K562 (cell line): ENCODE data around the gene SBF1. TPM values are rescaled to one million over a fixed set of nuclear protein-coding genes. Genes with fewer than 3 reads are reported as not detected.

Source experiments
- ATAC-seq: fragments of 200-7000 bp; cut with Tn5 transposase; 3 replicates; pipeline ENCODE4 v1.9.1; 2020; ENCODE audit warnings: moderate library complexity
- BruUV-seq: library from RNA; stranded (reverse); fragments of 400-500 nt; replicated peaks from 2 replicates; lab custom pipeline; 2021; lab: Mats Ljungman, UMichigan
- CTCF ChIA-PET: fragments of 300-600 bp; formaldehyde crosslinking; extraction: SDS; loops from one replicate; lab custom pipeline; 2021; ENCODE audit warnings: low intra/inter-chr PET ratio; lab: Yijun Ruan, JAX
- POLR2A ChIA-PET: fragments of 300-600, 350-650 bp; sonication (Branson Sonifier 250); formaldehyde crosslinking; extraction: SDS; loops from one replicate; lab custom pipeline; 2021; ENCODE audit warnings: antibody characterized with exemption, inconsistent platforms; lab: Yijun Ruan, JAX
- DNase-seq, 4 experiments: peaks; one replicate each; pipeline versions ENCODE4 v3.0.0 to v3.0.0-alpha.2; 2011 to 2018; ENCODE audit warnings: low spot score in 3 of 4, mixed read lengths in 3 of 4; ENCODE audit errors: extremely low read depth in 1 of 4
- FAIRE-seq: peaks from 2 replicates; lab custom pipeline; 2011; peaks lifted over from hg19 to GRCh38; lab: Jason Lieb, UNC
- H2AFZ ChIP-seq: 2 replicates; pipeline ENCODE4 v1.6.0; 2011; ENCODE audit warnings: low read depth, low read length, control low read depth, inconsistent platforms
- H3K27ac ChIP-seq: fragments of 200-600 bp; 3 replicates; pipeline ENCODE4 v1.8.0; 2011; ENCODE audit warnings: low read depth, mild to moderate bottlenecking, control low read depth, inconsistent platforms, low read length, moderate library complexity, mixed read lengths; ENCODE audit errors: extremely low read depth
- H3K27me3 ChIP-seq, 2 experiments: fragments of 300-600 bp in 1 of 2; 2 replicates in 1 of 2; 3 replicates in 1 of 2; pipeline versions ENCODE4 v1.6.0 to v1.8.0; 2011; ENCODE audit warnings: inconsistent platforms in 2 of 2, low read length in 2 of 2, mild to moderate bottlenecking in 1 of 2, mixed read lengths in 1 of 2, moderate library complexity in 1 of 2; ENCODE audit not compliant: control insufficient read depth in 2 of 2, insufficient read depth in 2 of 2
- H3K36me3 ChIP-seq: fragments of 300-600 bp; 3 replicates; pipeline ENCODE4 v1.8.0; 2011; ENCODE audit warnings: mild to moderate bottlenecking, low read length, inconsistent platforms; ENCODE audit not compliant: control insufficient read depth, insufficient read depth
- H3K4me1 ChIP-seq, 2 experiments: fragments of 200-600 bp in 1 of 2; replicated peaks in 1 of 2; 2 replicates in 1 of 2; 3 replicates in 1 of 2; pipeline versions ENCODE4 v1.5.1 to v1.8.0; 2011; ENCODE audit warnings: inconsistent platforms in 2 of 2, low read length in 2 of 2, mild to moderate bottlenecking in 1 of 2, mixed read lengths in 1 of 2, moderate library complexity in 1 of 2; ENCODE audit not compliant: control insufficient read depth in 2 of 2, insufficient read depth in 2 of 2
- H3K4me2 ChIP-seq: 2 replicates; pipeline ENCODE4 v1.6.1; 2011; ENCODE audit warnings: low read length, control low read depth, inconsistent platforms, mixed read lengths; ENCODE audit not compliant: insufficient read depth
- H3K4me3 ChIP-seq: fragments of 200-600 bp; sonication (generic), shearing (Covaris generic); 2 replicates; pipeline ENCODE4 v1.5.1; 2016; ENCODE audit warnings: control low read depth, inconsistent platforms
- H3K79me2 ChIP-seq: fragments of 200-600 bp; 3 replicates; pipeline ENCODE4 v1.8.0; 2011; ENCODE audit warnings: low read length, inconsistent platforms; ENCODE audit not compliant: control insufficient read depth, insufficient read depth
- H3K9ac ChIP-seq, 2 experiments: 2 replicates each; pipeline versions ENCODE4 v1.6.0 to v1.6.1; 2011; ENCODE audit warnings: low read depth in 2 of 2, low read length in 2 of 2, control low read depth in 1 of 2, inconsistent platforms in 1 of 2, mild to moderate bottlenecking in 1 of 2, mixed read lengths in 1 of 2; ENCODE audit not compliant: insufficient read depth in 1 of 2
- H3K9me1 ChIP-seq: one replicate; pipeline ENCODE4 v1.6.0; 2011; ENCODE audit warnings: inconsistent platforms, mild to moderate bottlenecking, low read length, moderate library complexity; ENCODE audit not compliant: control insufficient read depth, insufficient read depth
- H3K9me3 ChIP-seq: replicated peaks from 2 replicates; pipeline ENCODE4 v1.5.1; 2011; ENCODE audit warnings: low read depth, low read length, inconsistent platforms; ENCODE audit not compliant: control insufficient read depth, insufficient read depth
- H4K20me1 ChIP-seq: replicated peaks from 2 replicates; pipeline ENCODE4 v1.6.1; 2011; ENCODE audit warnings: low read length, inconsistent platforms, mixed read lengths; ENCODE audit not compliant: control insufficient read depth, insufficient read depth
- NRF1 ChIP-seq, 2 experiments: fragments of 450-650 bp; IDR thresholded peaks in 1 of 2; conservative IDR thresholded peaks in 1 of 2; 2 replicates each; pipeline ENCODE4 v1.6.1; 2014; ENCODE audit warnings: mild to moderate bottlenecking in 2 of 2
- POLR2G ChIP-seq: fragments of 200-400 bp; formaldehyde crosslinking; IDR thresholded peaks from 2 replicates; pipeline ENCODE4 v1.6.1; 2017; ENCODE audit warnings: low read depth, mild to moderate bottlenecking, antibody characterized with exemption, low read length, moderate library complexity
- SMC3 ChIP-seq: conservative IDR thresholded peaks from 2 replicates; pipeline ENCODE4 v1.6.1; 2011; ENCODE audit warnings: low read depth, low read length, improper control_type of control experiment; ENCODE audit not compliant: insufficient read depth
- WGBS: fragments of 100-300 bp; shearing (Covaris generic); methylation state at CpG from one replicate; pipeline ENCODE4 v1.1.6; 2016; ENCODE audit warnings: low coverage, mixed read lengths; ENCODE audit not compliant: insufficient coverage; ENCODE audit errors: missing lambda C conversion rate; 5-methylcytosine and 5-hydroxymethylcytosine counted together
- in situ Hi-C: fragments of 300-500 bp; cut with MboI; formaldehyde crosslinking; loops from 4 replicates; pipeline ENCODE4 v1.15.0; 2018; ENCODE audit warnings: inconsistent platforms, mixed read lengths
- intact Hi-C: fragments of 100-400 bp; cut with micrococcal nuclease; formaldehyde crosslinking; loops from 2 replicates; pipeline ENCODE4 v1.14.2; 2022
- polyA plus RNA-seq, 8 experiments: library from polyadenylated mRNA; depleted of rRNA in 4 of 8; stranded (reverse) in 5 of 8; unstranded in 3 of 8; fragments of >200 nt; fragmentation: Nextera tagmentation in 2 of 8; fragmentation: Illumina TruSeq in 1 of 8; extraction: Ambion mirVana in 2 of 8; extraction: Trizol in 1 of 8; gene quantifications; 2 replicates each; pipeline versions ENCODE4 v1.2.1 to v1.2.3, GENCODE V29; 2011 to 2014; ENCODE audit warnings: inconsistent platforms in 1 of 8, missing spikeins in 1 of 8
- total RNA-seq, 7 experiments: library from RNA; depleted of rRNA in 6 of 7; stranded (reverse); fragments of >200 nt in 6 of 7; fragmentation: Illumina TruSeq in 2 of 7; extraction: Trizol in 2 of 7; gene quantifications; 2 replicates each; pipeline versions ENCODE4 v1.2.1 to v1.2.3, GENCODE V29; 2011 to 2021; ENCODE audit warnings: low replicate concordance in 1 of 7
- TF ChIP-seq, protein P1 (sequence below), 3 experiments: IDR thresholded peaks in 2 of 3; conservative IDR thresholded peaks in 1 of 3; 2 replicates each; pipeline ENCODE4 v1.5.1; 2011 to 2012; ENCODE audit warnings: low read length in 3 of 3, mild to moderate bottlenecking in 3 of 3, control low read depth in 2 of 3, improper control_type of control experiment in 1 of 3, inconsistent platforms in 1 of 3, low read depth in 1 of 3, mixed read lengths in 1 of 3, moderate library complexity in 1 of 3; ENCODE audit not compliant: insufficient read depth in 2 of 3
- TF ChIP-seq, protein P2 (sequence below): fragments of 250-450 bp; sonication (Bioruptor Pico); IDR thresholded peaks from 2 replicates; pipeline ENCODE4 v1.8.0; 2021; ENCODE audit warnings: borderline replicate concordance, mild to moderate bottlenecking, moderate library complexity; ENCODE audit not compliant: poor library complexity, severe bottlenecking

The SBF1 gene
- total and polyA plus RNA-seq, 9 of the 15 experiments (the other 6 are each of a cell fraction or from before 2014, with no cell fraction given), result 0.44 to 50.4 (median 11.4) TPM

DNA sequence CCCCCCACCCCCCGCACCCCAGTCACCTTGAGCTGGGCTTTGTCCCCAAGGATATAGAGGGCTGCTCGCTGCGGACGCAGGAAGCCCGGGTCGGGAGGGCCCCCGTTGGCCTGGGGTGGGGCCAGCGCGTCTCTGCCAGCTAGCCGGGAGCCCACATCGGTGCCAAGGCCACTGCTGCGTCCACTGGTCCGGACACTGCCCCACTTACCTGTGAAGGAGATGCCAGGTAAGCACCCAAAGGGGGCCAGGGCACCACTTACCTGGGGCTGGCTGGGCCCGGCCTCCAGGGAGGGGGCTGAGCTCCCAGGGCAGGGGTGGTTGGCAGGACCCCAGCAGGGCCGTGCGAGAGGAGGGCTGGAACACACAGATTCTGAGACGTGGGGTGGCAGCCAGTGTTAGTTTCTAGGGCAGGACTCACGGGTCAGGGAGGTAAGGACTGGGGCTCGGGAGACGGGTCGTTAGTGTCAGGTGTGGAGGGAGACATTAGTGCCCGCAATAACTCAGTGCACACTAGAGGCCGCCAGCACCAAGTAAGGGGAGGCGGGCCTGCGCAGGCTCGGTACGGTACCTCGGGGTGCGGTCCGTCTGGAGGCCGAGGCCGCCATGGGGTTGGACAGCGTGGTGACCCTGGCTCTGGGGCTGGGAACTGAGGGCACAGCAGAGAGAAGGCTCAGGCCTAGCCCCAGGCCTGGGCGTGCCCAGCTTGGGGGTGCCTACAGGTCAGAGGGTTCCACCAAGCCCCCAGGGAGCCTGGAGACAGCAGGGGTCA, 18.2 kb downstream of the SBF1 start:
- DNase-seq (peak in 2 of 4 experiments; percentile 23 to 38), FAIRE-seq (no peak), ATAC-seq (peak; percentile 79)
- no peak overlapping the region for H2AFZ ChIP-seq
- peaks cover 0 to 4% of the 10 kb centered on the region in 2 experiments; a peak in 2 of 5 replicates for H3K4me1 ChIP-seq
- H4K20me1 ChIP-seq, result no peaks in the 10 kb centered on the region
- ChIA-PET CTCF (no interaction called here), POLR2A (no interaction called here)
- TF ChIP-seq, protein P1, sequence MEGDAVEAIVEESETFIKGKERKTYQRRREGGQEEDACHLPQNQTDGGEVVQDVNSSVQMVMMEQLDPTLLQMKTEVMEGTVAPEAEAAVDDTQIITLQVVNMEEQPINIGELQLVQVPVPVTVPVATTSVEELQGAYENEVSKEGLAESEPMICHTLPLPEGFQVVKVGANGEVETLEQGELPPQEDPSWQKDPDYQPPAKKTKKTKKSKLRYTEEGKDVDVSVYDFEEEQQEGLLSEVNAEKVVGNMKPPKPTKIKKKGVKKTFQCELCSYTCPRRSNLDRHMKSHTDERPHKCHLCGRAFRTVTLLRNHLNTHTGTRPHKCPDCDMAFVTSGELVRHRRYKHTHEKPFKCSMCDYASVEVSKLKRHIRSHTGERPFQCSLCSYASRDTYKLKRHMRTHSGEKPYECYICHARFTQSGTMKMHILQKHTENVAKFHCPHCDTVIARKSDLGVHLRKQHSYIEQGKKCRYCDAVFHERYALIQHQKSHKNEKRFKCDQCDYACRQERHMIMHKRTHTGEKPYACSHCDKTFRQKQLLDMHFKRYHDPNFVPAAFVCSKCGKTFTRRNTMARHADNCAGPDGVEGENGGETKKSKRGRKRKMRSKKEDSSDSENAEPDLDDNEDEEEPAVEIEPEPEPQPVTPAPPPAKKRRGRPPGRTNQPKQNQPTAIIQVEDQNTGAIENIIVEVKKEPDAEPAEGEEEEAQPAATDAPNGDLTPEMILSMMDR (IDR thresholded peaks at IDR 0.05 in 2 of 3, conservative IDR thresholded peaks at IDR 0.05 in 1 of 3; ENCODE audit: insufficient read depth in 2 of 3, low read depth in 1 of 3, low read length in 3 of 3), result peak; percentile 30 to 44 (median 33); a peak in 5 of 6 replicates
- 0 out of 2 replicates have a peak, but pooled peaks have one; percentile 6 for TF ChIP-seq SMC3
- TF ChIP-seq, protein P2, sequence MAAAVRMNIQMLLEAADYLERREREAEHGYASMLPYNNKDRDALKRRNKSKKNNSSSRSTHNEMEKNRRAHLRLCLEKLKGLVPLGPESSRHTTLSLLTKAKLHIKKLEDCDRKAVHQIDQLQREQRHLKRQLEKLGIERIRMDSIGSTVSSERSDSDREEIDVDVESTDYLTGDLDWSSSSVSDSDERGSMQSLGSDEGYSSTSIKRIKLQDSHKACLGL (CRISPR knock-in tag), result no peak
- TF ChIP-seq NRF1 (conservative IDR thresholded peaks at IDR 0.05 in 1 of 2, IDR thresholded peaks at IDR 0.05 in 1 of 2), result 0 out of 4 replicates have a peak, but pooled peaks of 1 of the 2 experiments have one; percentile 11
- peak; percentile 19; the same call in 1 of the 2 replicates for TF ChIP-seq POLR2G
- no peaks in the 10 kb centered on the region for H3K79me2 ChIP-seq
- no peak overlapping the region for H3K27ac ChIP-seq
- no TSS peak for BruUV-seq
- H3K27me3 ChIP-seq, result no peaks in the 10 kb centered on the region
- intact Hi-C loops (no loop called here), in situ Hi-C loops (no loop called here)
- no peak overlapping the region for H3K4me2 ChIP-seq
- H3K36me3 ChIP-seq, result peaks cover 53% of the 10 kb centered on the region; the same call in 1 of the 3 replicates
- 84% methylated on average over 14 of the region's 34 CpGs for WGBS
- H3K9ac ChIP-seq, result no peak overlapping the region
- H3K9me1 ChIP-seq, result no peaks in the 10 kb centered on the region
- H3K9me3 ChIP-seq, result no peaks in the 10 kb centered on the region
- no peak overlapping the region for H3K4me3 ChIP-seq
